H1 (cell line): Measurements from ENCODE around the gene RPL41. TPM values are rescaled to one million over a fixed set of nuclear protein-coding genes. Genes with fewer than 3 reads are reported as not detected.
A peak's percentile ranks its signal among the peaks of the same experiment; 100 is the strongest.

Experiments used
- CREB1 ChIP-seq: IDR thresholded peaks from 2 replicates; pipeline ENCODE4 v1.6.1; 2012; ENCODE audit warnings: inconsistent platforms
- MAFK ChIP-seq: IDR thresholded peaks from 2 replicates; pipeline ENCODE4 v1.6.1; 2012; ENCODE audit warnings: low read depth, mild to moderate bottlenecking, improper control_type of control experiment, low read length
- SAP30 ChIP-seq: fragments of 300-600 bp; sonication (generic); IDR thresholded peaks from 2 replicates; pipeline ENCODE4 v1.7.1; 2012; ENCODE audit warnings: low read length, moderate library complexity, mild to moderate bottlenecking, inconsistent platforms; ENCODE audit not compliant: insufficient read depth, insufficient replicate concordance
- SIN3A ChIP-seq, 2 experiments: IDR thresholded peaks in 1 of 2; conservative IDR thresholded peaks in 1 of 2; 2 replicates each; pipeline ENCODE4 v1.6.1; 2011 to 2012; ENCODE audit warnings: low read length in 2 of 2, improper control_type of control experiment in 1 of 2, low read depth in 1 of 2, mild to moderate bottlenecking in 1 of 2
- SP2 ChIP-seq: IDR thresholded peaks from 2 replicates; pipeline ENCODE4 v1.6.1; 2012; ENCODE audit warnings: mild to moderate bottlenecking, low read length, inconsistent platforms
- polyA plus RNA-seq, 7 experiments: library from polyadenylated mRNA; depleted of rRNA in 3 of 7; stranded (reverse) in 5 of 7; unstranded in 2 of 7; fragments of >200 nt in 5 of 7; fragments of 200-250 nt in 2 of 7; gene quantifications; 1 replicate in 5 of 7; 2 replicates in 1 of 7; 4 replicates in 1 of 7; pipeline versions ENCODE4 v1.2.1 to v1.2.3, GENCODE V29; 2011 to 2013; ENCODE audit warnings: missing spikeins in 2 of 7, mixed read lengths in 2 of 7
- total RNA-seq: library from RNA; stranded (reverse); fragmentation: NEBNext Ultra II Directional; extraction: Animal tissue kit (Norgen Biotek cat#: 25700); gene quantifications from 2 replicates; pipeline ENCODE4 v1.2.1, GENCODE V29; 2021
- TF ChIP-seq, protein P1 (sequence below): fragments of 300-600 bp; sonication (generic); IDR thresholded peaks from 2 replicates; pipeline ENCODE4 v1.7.1; 2012; ENCODE audit warnings: low read length, moderate library complexity, mild to moderate bottlenecking, inconsistent platforms; ENCODE audit not compliant: insufficient replicate concordance
- TF ChIP-seq, protein P2 (sequence below), 3 experiments: IDR thresholded peaks; 1 replicate in 2 of 3; 2 replicates in 1 of 3; pipeline versions ENCODE4 v1.5.1 to v1.6.1; 2011; ENCODE audit warnings: low read length in 3 of 3, mild to moderate bottlenecking in 3 of 3, inconsistent platforms in 2 of 3, low read depth in 1 of 3, moderate library complexity in 1 of 3; ENCODE audit not compliant: insufficient read depth in 1 of 3; ENCODE audit errors: control extremely low read depth in 1 of 3

RPL41 gene
- total and polyA plus RNA-seq, 2 of the 8 experiments (the other 6 are each of a cell fraction or from before 2014, with no cell fraction given): 4,440 to 16,488 TPM

DNA sequence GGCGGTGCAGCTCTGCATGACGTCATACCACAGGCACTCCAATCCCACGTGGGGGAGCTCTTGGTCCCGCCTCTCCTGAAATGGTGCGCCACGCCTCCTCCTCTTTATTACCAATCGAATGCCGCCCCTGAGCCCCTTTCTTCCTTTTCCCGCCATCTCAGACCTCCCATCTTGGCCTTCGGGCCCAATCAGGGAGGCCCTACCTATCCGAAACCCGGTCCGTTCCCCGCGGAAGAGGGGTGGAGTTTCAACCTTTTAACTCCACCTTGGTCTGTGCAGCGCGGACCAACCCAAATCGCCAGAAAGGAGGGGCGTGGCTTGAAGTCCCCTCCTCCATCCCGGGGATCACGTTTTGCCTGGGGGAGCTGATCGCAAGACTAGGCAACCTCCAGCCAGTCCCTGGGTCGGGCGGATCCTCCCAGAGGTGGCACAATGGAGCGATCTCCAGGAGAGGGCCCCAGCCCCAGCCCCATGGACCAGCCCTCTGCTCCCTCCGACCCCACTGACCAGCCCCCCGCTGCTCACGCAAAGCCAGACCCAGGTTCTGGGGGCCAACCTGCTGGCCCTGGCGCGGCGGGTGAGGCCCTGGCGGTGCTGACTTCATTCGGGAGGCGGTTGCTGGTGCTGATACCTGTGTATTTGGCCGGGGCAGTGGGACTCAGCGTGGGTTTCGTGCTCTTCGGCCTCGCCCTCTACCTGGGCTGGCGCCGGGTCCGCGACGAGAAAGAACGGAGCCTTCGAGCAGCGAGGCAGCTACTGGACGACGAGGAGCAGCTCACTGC is 11.6 kb downstream of the RPL41 start, which contains the start of gene ESYT1 (continued):
- TF ChIP-seq, protein P1, sequence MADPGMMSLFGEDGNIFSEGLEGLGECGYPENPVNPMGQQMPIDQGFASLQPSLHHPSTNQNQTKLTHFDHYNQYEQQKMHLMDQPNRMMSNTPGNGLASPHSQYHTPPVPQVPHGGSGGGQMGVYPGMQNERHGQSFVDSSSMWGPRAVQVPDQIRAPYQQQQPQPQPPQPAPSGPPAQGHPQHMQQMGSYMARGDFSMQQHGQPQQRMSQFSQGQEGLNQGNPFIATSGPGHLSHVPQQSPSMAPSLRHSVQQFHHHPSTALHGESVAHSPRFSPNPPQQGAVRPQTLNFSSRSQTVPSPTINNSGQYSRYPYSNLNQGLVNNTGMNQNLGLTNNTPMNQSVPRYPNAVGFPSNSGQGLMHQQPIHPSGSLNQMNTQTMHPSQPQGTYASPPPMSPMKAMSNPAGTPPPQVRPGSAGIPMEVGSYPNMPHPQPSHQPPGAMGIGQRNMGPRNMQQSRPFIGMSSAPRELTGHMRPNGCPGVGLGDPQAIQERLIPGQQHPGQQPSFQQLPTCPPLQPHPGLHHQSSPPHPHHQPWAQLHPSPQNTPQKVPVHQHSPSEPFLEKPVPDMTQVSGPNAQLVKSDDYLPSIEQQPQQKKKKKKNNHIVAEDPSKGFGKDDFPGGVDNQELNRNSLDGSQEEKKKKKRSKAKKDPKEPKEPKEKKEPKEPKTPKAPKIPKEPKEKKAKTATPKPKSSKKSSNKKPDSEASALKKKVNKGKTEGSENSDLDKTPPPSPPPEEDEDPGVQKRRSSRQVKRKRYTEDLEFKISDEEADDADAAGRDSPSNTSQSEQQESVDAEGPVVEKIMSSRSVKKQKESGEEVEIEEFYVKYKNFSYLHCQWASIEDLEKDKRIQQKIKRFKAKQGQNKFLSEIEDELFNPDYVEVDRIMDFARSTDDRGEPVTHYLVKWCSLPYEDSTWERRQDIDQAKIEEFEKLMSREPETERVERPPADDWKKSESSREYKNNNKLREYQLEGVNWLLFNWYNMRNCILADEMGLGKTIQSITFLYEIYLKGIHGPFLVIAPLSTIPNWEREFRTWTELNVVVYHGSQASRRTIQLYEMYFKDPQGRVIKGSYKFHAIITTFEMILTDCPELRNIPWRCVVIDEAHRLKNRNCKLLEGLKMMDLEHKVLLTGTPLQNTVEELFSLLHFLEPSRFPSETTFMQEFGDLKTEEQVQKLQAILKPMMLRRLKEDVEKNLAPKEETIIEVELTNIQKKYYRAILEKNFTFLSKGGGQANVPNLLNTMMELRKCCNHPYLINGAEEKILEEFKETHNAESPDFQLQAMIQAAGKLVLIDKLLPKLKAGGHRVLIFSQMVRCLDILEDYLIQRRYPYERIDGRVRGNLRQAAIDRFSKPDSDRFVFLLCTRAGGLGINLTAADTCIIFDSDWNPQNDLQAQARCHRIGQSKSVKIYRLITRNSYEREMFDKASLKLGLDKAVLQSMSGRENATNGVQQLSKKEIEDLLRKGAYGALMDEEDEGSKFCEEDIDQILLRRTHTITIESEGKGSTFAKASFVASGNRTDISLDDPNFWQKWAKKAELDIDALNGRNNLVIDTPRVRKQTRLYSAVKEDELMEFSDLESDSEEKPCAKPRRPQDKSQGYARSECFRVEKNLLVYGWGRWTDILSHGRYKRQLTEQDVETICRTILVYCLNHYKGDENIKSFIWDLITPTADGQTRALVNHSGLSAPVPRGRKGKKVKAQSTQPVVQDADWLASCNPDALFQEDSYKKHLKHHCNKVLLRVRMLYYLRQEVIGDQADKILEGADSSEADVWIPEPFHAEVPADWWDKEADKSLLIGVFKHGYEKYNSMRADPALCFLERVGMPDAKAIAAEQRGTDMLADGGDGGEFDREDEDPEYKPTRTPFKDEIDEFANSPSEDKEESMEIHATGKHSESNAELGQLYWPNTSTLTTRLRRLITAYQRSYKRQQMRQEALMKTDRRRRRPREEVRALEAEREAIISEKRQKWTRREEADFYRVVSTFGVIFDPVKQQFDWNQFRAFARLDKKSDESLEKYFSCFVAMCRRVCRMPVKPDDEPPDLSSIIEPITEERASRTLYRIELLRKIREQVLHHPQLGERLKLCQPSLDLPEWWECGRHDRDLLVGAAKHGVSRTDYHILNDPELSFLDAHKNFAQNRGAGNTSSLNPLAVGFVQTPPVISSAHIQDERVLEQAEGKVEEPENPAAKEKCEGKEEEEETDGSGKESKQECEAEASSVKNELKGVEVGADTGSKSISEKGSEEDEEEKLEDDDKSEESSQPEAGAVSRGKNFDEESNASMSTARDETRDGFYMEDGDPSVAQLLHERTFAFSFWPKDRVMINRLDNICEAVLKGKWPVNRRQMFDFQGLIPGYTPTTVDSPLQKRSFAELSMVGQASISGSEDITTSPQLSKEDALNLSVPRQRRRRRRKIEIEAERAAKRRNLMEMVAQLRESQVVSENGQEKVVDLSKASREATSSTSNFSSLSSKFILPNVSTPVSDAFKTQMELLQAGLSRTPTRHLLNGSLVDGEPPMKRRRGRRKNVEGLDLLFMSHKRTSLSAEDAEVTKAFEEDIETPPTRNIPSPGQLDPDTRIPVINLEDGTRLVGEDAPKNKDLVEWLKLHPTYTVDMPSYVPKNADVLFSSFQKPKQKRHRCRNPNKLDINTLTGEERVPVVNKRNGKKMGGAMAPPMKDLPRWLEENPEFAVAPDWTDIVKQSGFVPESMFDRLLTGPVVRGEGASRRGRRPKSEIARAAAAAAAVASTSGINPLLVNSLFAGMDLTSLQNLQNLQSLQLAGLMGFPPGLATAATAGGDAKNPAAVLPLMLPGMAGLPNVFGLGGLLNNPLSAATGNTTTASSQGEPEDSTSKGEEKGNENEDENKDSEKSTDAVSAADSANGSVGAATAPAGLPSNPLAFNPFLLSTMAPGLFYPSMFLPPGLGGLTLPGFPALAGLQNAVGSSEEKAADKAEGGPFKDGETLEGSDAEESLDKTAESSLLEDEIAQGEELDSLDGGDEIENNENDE: no peak
- TF ChIP-seq SAP30: no peak
- TF ChIP-seq MAFK: no peak
- TF ChIP-seq, protein P2, sequence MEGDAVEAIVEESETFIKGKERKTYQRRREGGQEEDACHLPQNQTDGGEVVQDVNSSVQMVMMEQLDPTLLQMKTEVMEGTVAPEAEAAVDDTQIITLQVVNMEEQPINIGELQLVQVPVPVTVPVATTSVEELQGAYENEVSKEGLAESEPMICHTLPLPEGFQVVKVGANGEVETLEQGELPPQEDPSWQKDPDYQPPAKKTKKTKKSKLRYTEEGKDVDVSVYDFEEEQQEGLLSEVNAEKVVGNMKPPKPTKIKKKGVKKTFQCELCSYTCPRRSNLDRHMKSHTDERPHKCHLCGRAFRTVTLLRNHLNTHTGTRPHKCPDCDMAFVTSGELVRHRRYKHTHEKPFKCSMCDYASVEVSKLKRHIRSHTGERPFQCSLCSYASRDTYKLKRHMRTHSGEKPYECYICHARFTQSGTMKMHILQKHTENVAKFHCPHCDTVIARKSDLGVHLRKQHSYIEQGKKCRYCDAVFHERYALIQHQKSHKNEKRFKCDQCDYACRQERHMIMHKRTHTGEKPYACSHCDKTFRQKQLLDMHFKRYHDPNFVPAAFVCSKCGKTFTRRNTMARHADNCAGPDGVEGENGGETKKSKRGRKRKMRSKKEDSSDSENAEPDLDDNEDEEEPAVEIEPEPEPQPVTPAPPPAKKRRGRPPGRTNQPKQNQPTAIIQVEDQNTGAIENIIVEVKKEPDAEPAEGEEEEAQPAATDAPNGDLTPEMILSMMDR (IDR thresholded peaks at IDR 0.05; ENCODE audit: control extremely low read depth in 1 of 3, insufficient read depth in 1 of 3, low read depth in 1 of 3, low read length in 3 of 3): no peak
- TF ChIP-seq SIN3A (conservative IDR thresholded peaks at IDR 0.05 in 1 of 2, IDR thresholded peaks at IDR 0.05 in 1 of 2; ENCODE audit: low read depth in 1 of 2, low read length in 2 of 2): peak in 1 of 2 experiments; percentile 88; a peak in 1 of 4 replicates
- TF ChIP-seq SP2: no peak
- peak; percentile 91 for TF ChIP-seq CREB1
